NOMO-1 (cell line): ENCODE measurements around the gene DNHD1.

Experiments
- DNase-seq, 2 experiments: peaks; one replicate each; lab custom pipeline; 2025; ENCODE audit not compliant: unreplicated experiment in 2 of 2; lab: John Stamatoyannopoulos, UW

Gene DNHD1

DNA sequence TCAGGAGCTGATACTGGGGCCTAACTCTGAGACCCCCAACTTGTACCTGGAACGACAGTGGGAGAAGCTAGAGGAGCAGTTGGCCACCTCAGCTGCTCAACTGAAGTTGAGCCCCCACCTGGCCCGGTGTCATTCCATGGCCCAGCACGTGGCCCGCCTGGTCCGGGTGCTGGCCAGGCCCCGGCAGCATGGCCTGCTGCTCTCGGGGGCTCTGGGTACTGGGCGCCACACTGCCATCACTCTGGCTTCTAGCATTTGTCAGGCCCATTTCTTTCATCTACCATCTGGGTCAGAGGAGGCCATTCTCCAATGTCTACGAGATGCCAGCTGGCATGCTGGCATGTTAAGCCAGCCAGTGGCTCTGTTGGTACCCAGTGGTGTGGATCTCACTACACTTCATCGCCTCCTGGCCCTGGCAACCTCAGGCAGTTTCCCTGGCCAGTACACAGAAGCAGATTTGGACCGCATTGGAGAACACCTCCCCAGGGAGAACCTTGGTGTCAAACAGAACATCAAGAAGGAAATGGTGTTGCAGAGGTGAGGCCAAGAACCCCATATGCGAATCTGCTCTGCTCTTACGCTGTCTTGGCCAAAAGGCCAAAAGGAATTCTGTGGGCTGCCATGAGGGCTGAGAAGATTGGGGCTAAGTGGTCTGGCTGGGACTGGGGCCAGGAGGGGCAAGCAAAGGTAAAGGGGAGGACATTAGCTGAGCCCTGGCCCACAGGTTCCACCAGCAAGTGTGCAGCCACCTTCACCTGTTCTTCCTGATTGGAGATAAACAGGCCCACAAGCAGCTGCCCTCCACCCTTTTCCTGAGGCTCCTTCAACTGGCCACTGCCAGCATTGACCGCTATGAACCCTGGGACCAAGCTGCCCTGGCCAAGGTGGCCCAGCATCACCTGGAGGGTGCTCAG is 60.9 kb downstream of the DNHD1 start:
- DNase-seq, result no peak

GRCh38 chr11:6559369-6559768 is 62.3 kb downstream of the DNHD1 start:
- DNase-seq, result no peak

- DNase-seq, result no peak
Measured at GRCh38 chr11:6561288-6561687, 64.2 kb downstream of the DNHD1 start.

- DNase-seq, result no peak
Measured at GRCh38 chr11:6563121-6563619, 66.1 kb downstream of the DNHD1 start.

- no peak for DNase-seq
Measured at GRCh38 chr11:6563667-6564066, 66.6 kb downstream of the DNHD1 start.

- no peak for DNase-seq
Measured at GRCh38 chr11:6565325-6565724, 68.2 kb downstream of the DNHD1 start.

GRCh38 chr11:6565988-6566703 is 69.1 kb downstream of the DNHD1 start:
- DNase-seq, result no peak

DNA sequence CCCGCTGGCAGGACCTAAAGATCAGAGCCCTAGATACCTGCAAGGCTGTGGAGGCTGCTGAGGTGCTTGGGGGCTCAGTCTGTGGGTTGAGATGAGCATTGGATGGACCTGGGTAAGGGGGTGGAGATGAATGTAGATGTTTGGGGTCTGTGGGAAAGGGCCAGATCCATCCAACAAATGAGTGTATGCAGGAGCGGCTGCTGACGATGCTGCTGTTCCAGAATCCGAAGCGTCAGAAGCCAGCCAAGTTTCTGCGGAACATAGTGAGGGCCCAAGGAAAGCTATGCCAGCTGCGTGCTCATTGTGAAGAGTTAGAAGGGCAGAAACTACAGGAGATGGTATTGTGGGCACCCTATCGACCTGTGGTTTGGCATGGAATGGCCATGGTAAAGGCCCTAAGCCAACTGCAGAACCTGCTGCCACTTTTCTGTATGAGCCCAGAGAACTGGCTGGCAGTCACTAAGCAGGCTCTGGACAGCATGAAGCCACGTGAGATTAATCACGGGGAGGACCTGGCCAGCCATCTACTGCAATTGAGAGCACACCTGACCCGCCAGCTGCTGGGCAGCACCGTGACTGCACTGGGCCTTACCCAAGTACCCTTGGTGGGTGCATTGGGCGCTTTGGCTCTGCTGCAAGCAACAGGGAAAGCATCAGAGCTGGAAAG is 69.8 kb downstream of the DNHD1 start:
- DNase-seq, result no peak

DNA sequence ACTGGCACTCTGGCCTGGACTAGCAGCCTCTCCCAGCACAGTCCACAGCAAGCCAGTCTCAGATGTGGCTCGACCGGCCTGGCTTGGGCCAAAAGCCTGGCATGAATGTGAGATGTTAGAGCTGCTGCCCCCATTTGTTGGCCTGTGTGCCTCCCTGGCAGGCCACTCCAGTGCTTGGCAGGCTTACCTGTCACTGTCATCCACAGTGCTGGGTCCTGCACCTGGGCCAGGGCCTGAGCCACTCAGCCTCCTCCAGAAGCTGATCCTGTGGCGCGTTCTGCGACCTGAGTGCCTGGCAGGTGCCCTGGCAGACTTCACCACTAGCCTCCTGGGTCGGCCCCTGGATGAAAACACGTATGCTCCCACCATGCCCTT is 70.3 kb downstream of the DNHD1 start:
- DNase-seq, result no peak

- no peak for DNase-seq
Measured at GRCh38 chr11:6568191-6568918, 71.3 kb downstream of the DNHD1 start.

GRCh38 chr11:6569706-6570105 is 72.6 kb downstream of the DNHD1 start:
- no peak for DNase-seq

DNA sequence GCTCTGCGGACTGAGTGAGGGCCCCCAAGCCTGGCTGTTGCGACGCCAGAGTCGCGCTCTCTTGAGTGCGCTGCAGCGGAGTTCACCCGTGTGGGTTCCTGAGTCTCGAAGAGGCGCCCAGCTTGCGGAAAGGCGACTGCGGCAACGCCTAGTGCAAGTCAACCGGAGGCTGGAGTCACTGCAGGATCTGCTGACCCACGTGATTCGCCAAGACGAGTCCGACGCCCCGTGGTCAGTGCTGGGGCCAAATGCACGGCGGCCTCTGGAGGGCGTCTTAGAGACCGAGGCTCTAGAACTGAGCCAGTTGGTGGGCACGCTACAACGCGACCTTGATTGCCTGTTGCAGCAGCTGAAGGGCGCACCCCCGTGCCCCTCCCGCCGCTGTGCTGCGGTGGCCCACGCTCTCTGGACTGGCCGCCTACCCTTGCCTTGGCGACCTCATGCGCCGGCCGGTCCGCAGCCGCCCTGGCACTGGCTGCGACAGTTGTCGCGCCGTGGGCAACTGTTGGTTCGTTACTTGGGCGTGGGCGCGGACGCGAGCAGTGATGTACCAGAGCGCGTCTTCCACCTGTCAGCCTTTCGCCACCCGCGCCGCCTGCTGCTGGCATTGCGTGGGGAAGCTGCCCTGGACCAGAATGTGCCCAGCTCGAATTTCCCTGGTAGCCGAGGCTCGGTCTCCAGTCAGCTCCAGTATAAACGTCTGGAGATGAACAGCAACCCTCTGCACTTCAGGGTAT is 73.8 kb downstream of the DNHD1 start:
- no peak for DNase-seq

DNA sequence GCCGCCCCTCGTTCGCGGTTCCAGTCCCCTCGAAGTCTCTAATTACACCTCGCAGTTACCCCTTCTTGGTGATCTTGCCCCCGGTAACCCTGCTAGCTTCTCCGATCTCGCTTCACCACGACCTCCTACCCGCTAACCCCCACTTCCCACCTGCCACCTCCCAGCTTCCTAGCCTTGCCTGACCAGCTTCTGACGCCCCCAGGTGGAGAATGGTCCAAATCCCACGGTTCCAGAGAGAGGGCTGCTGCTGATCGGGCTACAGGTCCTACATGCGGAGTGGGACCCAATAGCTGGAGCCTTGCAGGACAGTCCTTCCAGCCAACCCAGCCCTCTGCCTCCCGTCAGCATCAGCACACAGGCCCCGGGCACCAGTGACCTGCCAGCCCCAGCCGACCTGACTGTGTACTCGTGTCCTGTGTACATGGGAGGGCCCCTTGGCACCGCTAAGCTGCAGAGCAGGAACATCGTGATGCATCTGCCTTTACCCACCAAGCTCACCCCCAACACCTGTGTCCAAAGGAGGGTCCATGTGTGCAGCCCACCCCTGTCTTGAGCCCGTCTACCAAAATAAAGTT is 74.4 kb downstream of the DNHD1 start:
- DNase-seq, result no peak

DNA sequence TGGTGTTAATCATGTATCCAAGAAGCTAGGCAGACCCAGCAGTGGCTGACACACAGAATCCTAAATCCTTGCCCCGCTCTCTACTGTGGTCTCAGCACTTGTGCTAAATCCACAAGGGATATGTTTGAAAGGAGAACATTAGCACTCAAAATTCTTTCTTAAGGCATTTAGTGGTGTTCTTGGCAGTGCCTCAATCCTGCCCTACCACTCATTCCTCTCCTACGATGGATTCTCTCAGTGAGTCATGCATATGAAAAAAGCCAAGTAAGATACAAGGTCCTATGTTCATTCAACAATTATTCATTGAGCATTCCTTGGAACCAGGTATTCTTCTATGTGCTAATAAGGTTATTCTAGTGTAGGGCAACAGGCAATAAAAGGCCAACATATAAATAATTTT is 75.1 kb downstream of the DNHD1 start:
- DNase-seq, result no peak

- DNase-seq, result no peak
Measured at GRCh38 chr11:6574816-6575715, 78.0 kb downstream of the DNHD1 start.

GRCh38 chr11:6576471-6577373 is 79.6 kb downstream of the DNHD1 start:
- no peak for DNase-seq

GRCh38 chr11:6578134-6578533 is 81.1 kb downstream of the DNHD1 start:
- no peak for DNase-seq

DNA sequence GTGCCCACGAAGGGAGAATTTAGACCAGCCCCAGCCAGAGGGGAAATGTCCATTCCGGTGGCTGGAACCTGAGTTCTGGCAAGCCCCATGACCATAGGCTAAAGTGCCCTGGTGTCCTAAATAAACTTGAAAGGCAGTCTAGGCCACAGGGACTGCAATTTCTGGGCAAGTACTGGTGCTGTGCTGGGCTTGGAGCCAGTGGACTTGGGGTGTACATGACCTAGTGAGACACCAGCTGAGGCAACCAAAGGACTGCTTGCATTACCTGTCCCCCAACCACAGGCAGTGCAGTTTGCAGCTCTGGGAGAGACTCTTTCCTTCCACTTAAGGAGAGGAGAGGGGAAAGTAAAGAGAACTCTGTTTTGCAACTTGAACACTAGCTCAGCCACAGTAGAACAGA is 82.6 kb downstream of the DNHD1 start:
- no peak for DNase-seq
